Right kidney (tissue), 1 donor: ENCODE measurements around the gene SULT1A2.
A peak's percentile ranks its signal among the peaks of the same experiment; 100 is the strongest.
"Not testable (repeated sequence)": the region's sequence is repeated elsewhere in the genome, so short reads cannot be mapped to it uniquely, and the experiment has no call there.

Source experiments
- DNase-seq: peaks from one replicate; pipeline ENCODE4 v3.0.0-alpha.2; 2016

SULT1A2 gene

DNA sequence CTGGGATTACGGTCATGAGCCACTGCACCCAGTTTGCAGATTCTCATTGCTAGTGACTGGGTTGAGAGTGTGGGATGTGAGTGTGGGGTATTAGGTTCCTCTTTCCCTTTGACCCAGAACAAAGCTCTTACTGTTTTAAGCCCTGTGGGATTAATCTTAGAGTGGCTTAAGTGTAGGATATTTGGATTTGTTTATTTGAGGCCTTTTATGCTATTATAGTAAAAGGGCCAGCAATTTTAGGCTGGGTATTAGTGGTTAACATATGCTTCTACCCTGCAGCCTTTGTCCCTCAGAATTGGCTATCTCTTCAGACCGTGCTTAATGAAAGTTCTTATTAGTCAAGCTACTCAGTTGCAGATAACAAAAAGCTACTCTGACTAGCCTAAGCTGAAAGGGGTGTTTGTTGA lies 39.9 kb downstream of the SULT1A2 start:
- no peak for DNase-seq

DNA sequence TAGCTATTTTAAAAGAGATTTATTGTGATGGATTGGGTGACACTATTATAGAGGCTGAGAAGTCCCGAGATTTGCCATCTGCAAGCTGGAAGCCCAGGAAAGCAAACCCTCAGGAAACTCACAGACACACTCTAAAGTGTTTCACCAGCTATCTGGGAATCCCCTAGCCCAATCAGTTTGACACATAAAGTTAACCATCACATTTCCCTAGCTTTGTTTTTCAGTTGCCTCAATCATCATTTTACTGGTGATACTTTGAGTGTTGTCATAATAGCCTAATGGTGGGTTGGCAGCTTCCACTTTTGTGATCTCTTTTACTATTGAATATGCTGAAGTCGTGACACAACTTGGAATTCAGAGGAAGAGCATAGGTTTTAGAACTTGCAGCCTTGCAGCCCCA lies 41.3 kb downstream of the SULT1A2 start:
- DNase-seq: no peak

DNA sequence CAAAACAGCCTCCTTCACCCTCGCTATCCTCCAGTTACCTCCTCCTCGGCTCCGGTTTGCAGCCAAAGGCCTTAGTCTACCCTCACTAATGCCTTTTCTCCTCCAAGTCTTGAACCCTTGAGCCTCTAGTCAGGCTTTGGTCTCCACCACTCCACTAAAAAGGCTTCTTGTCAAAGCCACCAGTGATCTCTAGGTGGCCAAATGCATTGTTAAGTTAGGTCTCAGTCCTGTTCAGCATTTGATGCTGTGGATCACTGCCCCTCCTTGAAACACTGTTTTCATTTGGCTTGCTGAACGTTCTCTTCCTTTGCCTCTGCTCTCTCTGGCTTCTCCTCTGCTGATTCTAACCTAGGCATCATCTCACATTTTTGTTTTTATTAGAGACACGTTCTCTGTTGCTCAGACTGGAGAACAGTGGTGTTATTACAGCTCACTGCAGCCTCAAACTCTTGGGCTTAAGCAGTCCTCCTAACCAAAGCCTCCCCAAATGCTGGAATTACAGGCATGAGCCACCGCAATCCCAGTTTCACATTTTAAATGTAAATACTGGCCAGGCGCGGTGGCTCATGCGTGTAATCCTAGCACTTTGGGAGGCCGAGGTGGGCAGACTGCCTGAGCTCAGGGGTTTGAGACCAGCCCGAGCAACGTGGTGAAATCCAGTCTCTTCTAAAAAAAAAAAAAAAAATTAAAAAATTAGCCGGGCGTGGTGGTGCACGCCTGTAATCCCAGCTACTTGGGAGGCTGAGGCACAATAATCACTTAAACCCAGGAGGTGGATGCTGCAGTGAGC lies 42.0 kb downstream of the SULT1A2 start:
- no peak for DNase-seq

DNA sequence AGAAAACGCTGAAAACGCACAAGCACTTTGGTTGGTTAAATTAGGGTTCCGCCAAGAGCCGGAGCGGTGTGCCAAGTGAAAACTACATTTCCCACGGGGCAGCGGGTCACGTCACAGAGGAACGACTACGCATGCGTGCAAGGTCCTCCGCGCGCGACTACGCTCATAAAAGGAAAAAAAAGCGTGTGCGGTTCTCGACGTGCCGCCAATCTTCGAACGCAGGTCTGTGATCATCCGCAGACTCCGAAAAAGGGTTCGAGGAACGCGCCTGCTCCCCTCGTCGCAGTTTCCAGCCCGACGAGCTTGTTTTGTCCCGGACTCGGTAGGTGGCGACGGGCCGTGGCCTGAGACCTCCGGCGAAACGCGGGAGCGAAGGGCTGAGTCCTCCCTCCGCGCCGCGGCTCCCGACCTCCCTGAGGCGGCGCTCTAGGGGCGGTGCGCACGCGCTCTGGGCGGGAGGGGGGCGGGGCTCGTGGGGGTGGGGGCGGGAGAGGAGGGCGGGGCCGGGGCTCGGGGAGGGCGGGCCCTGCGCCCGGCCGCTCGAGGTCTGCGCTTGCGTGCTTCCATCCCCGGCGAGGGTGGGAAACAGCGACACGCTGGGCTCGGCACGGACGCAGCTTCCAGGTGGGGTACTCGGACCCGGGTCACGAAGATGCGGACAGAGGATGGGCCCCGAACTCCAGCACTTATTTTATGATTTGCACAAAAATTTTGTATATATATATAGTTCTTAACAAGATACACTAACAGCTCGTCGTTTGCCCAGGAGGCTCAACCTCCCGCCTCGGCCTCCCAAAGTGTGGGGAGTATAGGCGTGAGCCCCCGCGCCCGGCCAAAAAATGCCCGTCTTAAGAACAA lies 42.8 kb downstream of the SULT1A2 start, which contains the start of gene SGF29:
SGF29 (plus strand) TSS at position 145 of the 858 bp plus-strand sequence. CDS start 27,150 bp downstream, outside the sequence.
- peak; percentile 99 for DNase-seq

GRCh38 chr16:28549301-28549899 lies 47.5 kb downstream of the SULT1A2 start:
- DNase-seq: no peak

- DNase-seq: no peak
Measured at GRCh38 chr16:28548306-28548802, 48.5 kb downstream of the SULT1A2 start.

GRCh38 chr16:28546626-28547025 lies 50.2 kb downstream of the SULT1A2 start:
- no peak for DNase-seq

DNA sequence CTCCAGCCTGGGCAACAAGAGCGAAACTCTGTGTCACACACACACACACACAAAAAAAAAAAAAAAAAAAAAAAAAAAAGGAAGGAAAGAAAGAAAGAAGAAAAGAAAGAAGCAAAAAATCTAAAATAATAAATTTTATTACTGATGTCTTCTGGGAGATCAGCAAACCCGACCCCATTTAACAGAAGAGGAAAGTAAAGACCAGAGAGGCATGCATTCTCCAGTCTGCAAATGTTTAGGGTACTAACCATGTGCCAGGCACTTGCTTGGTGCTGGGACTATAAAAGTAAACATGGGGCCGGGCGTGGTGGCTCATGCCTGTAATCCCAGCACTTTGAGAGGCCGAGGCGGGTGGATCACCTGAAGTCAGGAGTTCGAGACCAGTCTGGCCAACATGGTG lies 50.9 kb downstream of the SULT1A2 start:
- DNase-seq: not testable (repeated sequence)

DNA sequence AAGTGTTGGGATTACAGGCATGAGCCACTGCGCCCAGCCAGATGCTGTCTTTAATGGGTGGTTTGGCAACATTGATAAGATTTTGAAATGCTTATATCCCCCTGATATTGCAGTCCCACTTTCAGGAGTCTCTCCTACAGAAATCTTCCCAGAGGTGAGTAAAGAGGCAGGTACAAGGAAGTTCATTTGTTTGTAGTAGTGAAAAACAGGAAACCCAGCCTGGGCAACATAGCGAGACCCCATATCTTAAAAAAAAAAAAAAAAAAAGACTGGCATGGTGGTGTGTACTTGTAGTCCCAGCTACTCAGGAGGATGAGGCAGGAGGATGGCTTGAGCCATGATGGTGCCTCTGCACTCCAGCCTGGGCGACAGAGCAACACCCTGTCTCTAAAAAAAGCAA lies 51.9 kb downstream of the SULT1A2 start:
- no peak for DNase-seq

DNA sequence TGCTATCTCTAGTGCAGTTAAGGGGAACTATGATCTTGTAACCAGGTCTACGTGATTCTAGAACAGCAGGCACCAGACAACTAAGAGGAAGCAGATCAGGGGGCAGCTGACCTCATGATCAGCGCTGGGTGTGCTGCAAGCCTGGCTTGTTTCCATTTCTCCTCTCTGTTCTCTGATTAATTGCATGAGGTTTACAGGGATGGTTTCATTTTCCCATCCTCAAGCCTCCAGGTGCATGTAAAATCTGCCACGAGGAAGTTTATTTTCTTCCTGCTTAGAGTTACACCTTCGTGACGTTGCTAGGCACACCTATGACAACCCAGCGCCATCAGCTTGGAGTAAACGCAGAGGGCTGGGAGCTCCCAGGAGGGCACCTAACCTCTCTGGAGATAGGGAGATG lies 53.8 kb downstream of the SULT1A2 start:
- no peak for DNase-seq

DNA sequence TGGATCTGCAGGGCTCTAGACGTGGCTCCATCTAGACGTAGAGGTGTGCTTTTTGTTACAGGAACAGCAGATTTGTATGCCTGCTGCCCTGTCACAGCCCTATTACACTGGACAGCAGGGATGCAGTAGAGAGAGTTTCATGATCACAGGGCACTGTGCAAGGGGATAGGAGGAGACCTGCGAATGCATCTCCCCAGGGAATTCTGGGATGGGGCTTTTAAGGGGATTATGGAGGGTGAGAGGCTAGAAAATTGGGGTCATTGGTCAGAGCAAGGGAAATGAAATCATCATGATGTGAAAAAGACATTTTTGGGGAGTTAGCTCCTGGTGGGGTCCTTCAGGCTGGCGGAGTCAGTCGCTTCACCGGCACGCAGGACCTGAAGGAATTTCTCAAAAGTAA lies 54.2 kb downstream of the SULT1A2 start:
- no peak for DNase-seq
